ENCODE measurements around the gene ZDHHC7.

Gene ZDHHC7

GRCh38 chr16:85007496-85008214 is 3.7 kb downstream of the ZDHHC7 start:
- Histone ChIP-seq H3K4me3 (no peak overlapping the region), H3K27ac (peak overlapping the region in 1 of 2 donors; percentile 23)
- no peak for DNase-seq (ENCODE audit: low spot score)
- TF ChIP-seq CTCF (IDR thresholded peaks at IDR 0.05) = no peak

- Histone ChIP-seq H3K4me3 (no peak overlapping the region), H3K27ac (no peak overlapping the region)
- no peak for DNase-seq (ENCODE audit: low spot score)
- TF ChIP-seq CTCF (IDR thresholded peaks at IDR 0.05) = no peak
Observed at GRCh38 chr16:85006639-85007038, 4.7 kb downstream of the ZDHHC7 start.

- no peak for TF ChIP-seq CTCF (IDR thresholded peaks at IDR 0.05)
- H3K27ac ChIP-seq = peak overlapping the region; percentile 82 to 85
- DNase-seq (ENCODE audit: low spot score) = no peak
- peak overlapping the region; percentile 19 for H3K4me3 ChIP-seq
Observed at GRCh38 chr16:85005285-85006069, 5.9 kb downstream of the ZDHHC7 start.

GRCh38 chr16:85004587-85005205 is 6.6 kb downstream of the ZDHHC7 start:
- Histone ChIP-seq H3K27ac (peak overlapping the region; percentile 82 to 85), H3K4me3 (peak overlapping the region; percentile 7)
- TF ChIP-seq CTCF (IDR thresholded peaks at IDR 0.05) = no peak
- no peak for DNase-seq (ENCODE audit: low spot score)

- Histone ChIP-seq H3K27ac (peak overlapping the region; percentile 82 to 85), H3K4me3 (peak overlapping the region; percentile 7)
- no peak for TF ChIP-seq CTCF (IDR thresholded peaks at IDR 0.05)
- no peak for DNase-seq (ENCODE audit: low spot score)
Observed at GRCh38 chr16:85003725-85004586, 7.4 kb downstream of the ZDHHC7 start.

GRCh38 chr16:85003076-85003475 is 8.3 kb downstream of the ZDHHC7 start:
- Histone ChIP-seq H3K4me3 (peak overlapping the region; percentile 35), H3K27ac (peak overlapping the region in 1 of 2 donors; percentile 85)
- DNase-seq (ENCODE audit: low spot score) = no peak
- TF ChIP-seq CTCF (IDR thresholded peaks at IDR 0.05) = no peak

All from coronary artery (tissue), 2 donors.